C4-2B (cell line): ENCODE data around the gene SGK1.

Experiments
- ZFX ChIP-seq: fragments of 450-650 bp; IDR thresholded peaks from 2 replicates; pipeline ENCODE4 v1.6.1; 2017
- TF ChIP-seq, protein P1 (sequence below): fragments of 450-650 bp; conservative IDR thresholded peaks from 2 replicates; pipeline ENCODE4 v1.5.1; 2017; ENCODE audit warnings: mild to moderate bottlenecking

DNA sequence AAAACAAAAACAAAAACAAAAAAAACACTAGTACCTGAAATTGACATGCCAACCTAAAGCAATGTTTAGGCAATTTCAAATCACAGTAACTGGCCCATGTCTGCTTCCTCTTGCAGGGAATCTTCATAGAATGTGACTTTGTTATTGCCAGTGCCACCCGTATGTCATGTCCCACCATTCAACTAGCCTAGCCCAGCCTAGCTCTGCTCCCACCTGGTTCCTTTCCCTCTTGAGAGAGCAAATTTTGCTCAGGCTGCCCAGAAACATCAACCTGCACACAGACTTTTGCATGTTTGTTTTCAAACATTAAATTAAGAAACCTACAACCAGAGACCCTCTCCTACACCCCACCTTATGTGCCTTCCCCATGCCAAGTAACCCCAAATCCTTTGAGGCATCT is 140.7 kb downstream of the SGK1 start:
- TF ChIP-seq, protein P1, sequence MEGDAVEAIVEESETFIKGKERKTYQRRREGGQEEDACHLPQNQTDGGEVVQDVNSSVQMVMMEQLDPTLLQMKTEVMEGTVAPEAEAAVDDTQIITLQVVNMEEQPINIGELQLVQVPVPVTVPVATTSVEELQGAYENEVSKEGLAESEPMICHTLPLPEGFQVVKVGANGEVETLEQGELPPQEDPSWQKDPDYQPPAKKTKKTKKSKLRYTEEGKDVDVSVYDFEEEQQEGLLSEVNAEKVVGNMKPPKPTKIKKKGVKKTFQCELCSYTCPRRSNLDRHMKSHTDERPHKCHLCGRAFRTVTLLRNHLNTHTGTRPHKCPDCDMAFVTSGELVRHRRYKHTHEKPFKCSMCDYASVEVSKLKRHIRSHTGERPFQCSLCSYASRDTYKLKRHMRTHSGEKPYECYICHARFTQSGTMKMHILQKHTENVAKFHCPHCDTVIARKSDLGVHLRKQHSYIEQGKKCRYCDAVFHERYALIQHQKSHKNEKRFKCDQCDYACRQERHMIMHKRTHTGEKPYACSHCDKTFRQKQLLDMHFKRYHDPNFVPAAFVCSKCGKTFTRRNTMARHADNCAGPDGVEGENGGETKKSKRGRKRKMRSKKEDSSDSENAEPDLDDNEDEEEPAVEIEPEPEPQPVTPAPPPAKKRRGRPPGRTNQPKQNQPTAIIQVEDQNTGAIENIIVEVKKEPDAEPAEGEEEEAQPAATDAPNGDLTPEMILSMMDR = no peak
- TF ChIP-seq ZFX = no peak
